ENCODE data around the gene GRAMD1B.

Gene GRAMD1B

GRCh38 chr11:123481640-123482039, 51.6 kb downstream of the GRAMD1B start:
- no peak for TF ChIP-seq CTCF (IDR thresholded peaks at IDR 0.05; ENCODE audit: low read depth, low read length, missing control alignments)
- no peak for DNase-seq (ENCODE audit: low read depth)
- no peak overlapping the region for H3K4me3 ChIP-seq (ENCODE audit: low read depth, low read length)

GRCh38 chr11:123482218-123482617, 52.1 kb downstream of the GRAMD1B start:
- no peak for TF ChIP-seq CTCF (IDR thresholded peaks at IDR 0.05; ENCODE audit: low read depth, low read length, missing control alignments)
- DNase-seq (ENCODE audit: low read depth), result no peak
- no peak overlapping the region for H3K4me3 ChIP-seq (ENCODE audit: low read depth, low read length)

- no peak for TF ChIP-seq CTCF (IDR thresholded peaks at IDR 0.05; ENCODE audit: low read depth, low read length, missing control alignments)
These were observed 53.0 kb downstream of the GRAMD1B start for GRCh38 chr11:123483058-123483457.

GRCh38 chr11:123483466-123483865, 53.4 kb downstream of the GRAMD1B start:
- no peak overlapping the region for H3K4me3 ChIP-seq (ENCODE audit: low read depth, low read length)
- DNase-seq (ENCODE audit: low read depth), result no peak
- no peak for TF ChIP-seq CTCF (IDR thresholded peaks at IDR 0.05; ENCODE audit: low read depth, low read length, missing control alignments)

More at GRCh38 chr11:123483058-123483457, 53.0 kb downstream of the GRAMD1B start:
- no peak for DNase-seq (ENCODE audit: low read depth)
- no peak overlapping the region for H3K4me3 ChIP-seq (ENCODE audit: low read depth, low read length)

- DNase-seq (ENCODE audit: low read depth), result no peak
- H3K4me3 ChIP-seq (ENCODE audit: low read depth, low read length), result no peak overlapping the region
- TF ChIP-seq CTCF (IDR thresholded peaks at IDR 0.05; ENCODE audit: low read depth, low read length, missing control alignments), result no peak
These were observed 54.4 kb downstream of the GRAMD1B start for GRCh38 chr11:123484448-123484847.

GRCh38 chr11:123487157-123487744, 57.2 kb downstream of the GRAMD1B start:
- no peak overlapping the region for H3K4me3 ChIP-seq (ENCODE audit: low read depth, low read length)
- no peak for TF ChIP-seq CTCF (IDR thresholded peaks at IDR 0.05; ENCODE audit: low read depth, low read length, missing control alignments)
- DNase-seq (ENCODE audit: low read depth), result no peak

- no peak for TF ChIP-seq CTCF (IDR thresholded peaks at IDR 0.05; ENCODE audit: low read depth, low read length, missing control alignments)
- no peak overlapping the region for H3K4me3 ChIP-seq (ENCODE audit: low read depth, low read length)
- no peak for DNase-seq (ENCODE audit: low read depth)
These were observed 60.5 kb downstream of the GRAMD1B start for GRCh38 chr11:123490527-123490926.
